ENCODE measurements around the gene CREB3L1. TPM values are rescaled to one million over a fixed set of nuclear protein-coding genes. Genes with fewer than 3 reads are reported as not detected.
A peak's percentile ranks its signal among the peaks of the same experiment; 100 is the strongest.

The CREB3L1 gene
- total RNA-seq, 2 donors from 2014 or later = 14.3 to 25.8 TPM

GRCh38 chr11:46351148-46351547 lies 73.7 kb downstream of the CREB3L1 start:
- no peak for DNase-seq (ENCODE audit: low spot score)
- intact Hi-C loops (cut with DNase I) = no loop called here

GRCh38 chr11:46351606-46352005 lies 74.1 kb downstream of the CREB3L1 start:
- DNase-seq (ENCODE audit: low spot score) = no peak
- intact Hi-C loops (cut with DNase I) = no loop called here

GRCh38 chr11:46352063-46352841 lies 74.8 kb downstream of the CREB3L1 start:
- DNase-seq (ENCODE audit: low spot score) = peak; percentile 89
- intact Hi-C loops (cut with DNase I) = no loop called here

GRCh38 chr11:46353698-46354097 lies 76.2 kb downstream of the CREB3L1 start:
- DNase-seq (ENCODE audit: low spot score) = no peak
- intact Hi-C loops (cut with DNase I) = no loop called here

- intact Hi-C loops (cut with DNase I) = no loop called here
- DNase-seq (ENCODE audit: low spot score) = no peak
These were observed 79.5 kb downstream of the CREB3L1 start for GRCh38 chr11:46356924-46357482.

GRCh38 chr11:46357483-46357936 lies 80.0 kb downstream of the CREB3L1 start:
- intact Hi-C loops (cut with DNase I) = no loop called here
- no peak for DNase-seq (ENCODE audit: low spot score)

- intact Hi-C loops (cut with DNase I) = no loop called here
- DNase-seq (ENCODE audit: low spot score) = no peak
These were observed 82.5 kb downstream of the CREB3L1 start for GRCh38 chr11:46359953-46360352.

GRCh38 chr11:46360878-46361277 lies 83.4 kb downstream of the CREB3L1 start:
- intact Hi-C loops (cut with DNase I) = no loop called here
- no peak for DNase-seq (ENCODE audit: low spot score)

GRCh38 chr11:46361283-46362155 lies 84.1 kb downstream of the CREB3L1 start:
- DNase-seq (ENCODE audit: low spot score) = peak; percentile 90
- intact Hi-C loops (cut with DNase I) = no loop called here

- no peak for DNase-seq (ENCODE audit: low spot score)
- intact Hi-C loops (cut with DNase I) = no loop called here
These were observed 84.9 kb downstream of the CREB3L1 start for GRCh38 chr11:46362156-46363030.

- peak; percentile 90 for DNase-seq (ENCODE audit: low spot score)
- intact Hi-C loops (cut with DNase I) = no loop called here
These were observed 85.6 kb downstream of the CREB3L1 start for GRCh38 chr11:46363031-46363407.

GRCh38 chr11:46363455-46364005 lies 86.1 kb downstream of the CREB3L1 start:
- no peak for DNase-seq (ENCODE audit: low spot score)

GRCh38 chr11:46364056-46364455 lies 86.6 kb downstream of the CREB3L1 start:
- intact Hi-C loops (cut with DNase I) = no loop called here
- no peak for DNase-seq (ENCODE audit: low spot score)

More at GRCh38 chr11:46363455-46364005, 86.1 kb downstream of the CREB3L1 start:
- intact Hi-C loops (cut with DNase I) = no loop called here

GRCh38 chr11:46364791-46365190 lies 87.3 kb downstream of the CREB3L1 start:
- intact Hi-C loops (cut with DNase I) = no loop called here
- no peak for DNase-seq (ENCODE audit: low spot score)

GRCh38 chr11:46366260-46366659 lies 88.8 kb downstream of the CREB3L1 start:
- intact Hi-C loops (cut with DNase I) = no loop called here
- no peak for DNase-seq (ENCODE audit: low spot score)

- no peak for DNase-seq (ENCODE audit: low spot score)
- intact Hi-C loops (cut with DNase I) = no loop called here
These were observed 89.2 kb downstream of the CREB3L1 start for GRCh38 chr11:46366661-46367161.

GRCh38 chr11:46367244-46367915 lies 89.9 kb downstream of the CREB3L1 start:
- no peak for DNase-seq (ENCODE audit: low spot score)
- intact Hi-C loops (cut with DNase I) = no loop called here

- intact Hi-C loops (cut with DNase I) = no loop called here
- DNase-seq (ENCODE audit: low spot score) = no peak
These were observed 90.4 kb downstream of the CREB3L1 start for GRCh38 chr11:46367916-46368267.
